NCI-H446 (cell line): ENCODE results near the gene DMXL2.
"Not testable (repeated sequence)": the region's sequence is repeated elsewhere in the genome, so short reads cannot be mapped to it uniquely, and the experiment has no call there.

Source experiments
- DNase-seq, 2 experiments: peaks; one replicate each; lab custom pipeline; 2025; lab: John Stamatoyannopoulos, UW

The DMXL2 gene

DNA sequence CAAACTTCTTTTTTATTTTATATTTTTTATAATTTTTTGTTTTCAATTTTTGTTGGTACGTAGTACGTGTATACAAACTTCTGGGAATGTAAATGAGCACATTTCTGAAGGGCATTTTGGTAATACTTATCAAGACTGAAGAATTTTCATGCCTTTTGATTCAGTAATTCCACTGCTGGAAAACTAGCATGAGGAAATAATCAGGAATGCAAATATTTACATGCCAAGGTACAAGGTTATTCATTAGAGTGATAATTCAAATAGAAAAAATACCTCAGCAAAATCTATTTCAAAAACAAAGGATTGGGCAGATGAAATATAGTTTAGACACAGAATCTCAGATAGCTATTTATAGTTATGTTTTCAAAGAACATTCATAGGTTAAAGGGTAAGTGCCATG lies 128.7 kb downstream of the DMXL2 start:
- DNase-seq: no peak

DNA sequence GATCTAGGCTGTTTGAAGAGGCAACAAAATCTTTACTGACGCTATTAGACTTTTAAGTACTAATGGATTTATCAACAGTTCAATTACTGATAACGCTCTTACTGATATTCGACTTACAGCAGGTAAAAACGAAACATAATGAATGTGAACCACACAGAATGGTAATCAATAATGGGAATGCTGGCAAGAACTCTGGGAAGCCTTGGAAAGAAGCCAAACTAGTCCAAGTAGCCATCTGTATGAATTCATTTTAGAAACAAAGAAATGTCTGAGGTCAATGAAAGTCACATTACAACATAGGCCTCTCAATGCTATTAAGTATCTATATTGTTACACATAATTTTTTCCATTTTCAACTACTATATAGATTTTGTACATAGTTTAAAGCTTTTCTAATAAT lies 130.0 kb downstream of the DMXL2 start:
- DNase-seq: peak; percentile 5 to 43

DNA sequence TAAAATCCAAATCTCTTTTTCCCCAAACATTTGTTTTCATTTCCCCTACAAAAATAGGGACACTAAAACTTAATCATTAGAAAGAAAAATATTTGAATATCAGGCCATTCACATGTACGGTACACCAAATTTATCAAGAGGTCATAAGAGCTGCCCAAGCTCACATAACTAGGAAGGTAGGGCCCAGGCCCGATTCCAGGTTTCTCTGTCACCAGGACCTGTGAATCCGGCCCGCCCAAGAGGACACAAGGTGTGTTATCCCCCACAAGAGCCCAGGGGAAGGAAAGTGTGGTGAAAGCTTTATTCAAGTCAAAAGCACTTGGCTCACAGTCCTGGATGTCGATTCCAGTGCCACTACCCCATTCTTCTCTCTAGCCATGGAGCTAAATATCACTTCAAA lies 130.6 kb downstream of the DMXL2 start:
- DNase-seq: no peak

DNA sequence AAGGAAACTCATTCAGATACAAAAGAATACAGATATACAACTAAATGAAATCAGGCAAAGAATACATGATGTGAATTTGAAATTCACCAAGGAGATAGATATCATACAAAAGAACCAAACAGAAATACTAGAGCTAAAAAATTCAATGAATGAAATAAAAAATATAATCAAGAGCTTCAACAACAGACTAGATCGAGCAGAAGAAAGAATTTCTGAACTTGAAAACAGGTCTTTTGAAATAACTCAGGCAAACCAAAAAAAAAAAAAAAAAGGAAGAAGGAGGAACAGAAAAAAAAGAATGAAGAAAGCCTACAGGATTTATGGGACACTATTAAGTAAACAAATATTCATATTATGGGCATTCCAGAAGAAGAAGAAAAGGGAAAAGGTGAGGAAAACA lies 137.8 kb downstream of the DMXL2 start:
- no peak for DNase-seq

DNA sequence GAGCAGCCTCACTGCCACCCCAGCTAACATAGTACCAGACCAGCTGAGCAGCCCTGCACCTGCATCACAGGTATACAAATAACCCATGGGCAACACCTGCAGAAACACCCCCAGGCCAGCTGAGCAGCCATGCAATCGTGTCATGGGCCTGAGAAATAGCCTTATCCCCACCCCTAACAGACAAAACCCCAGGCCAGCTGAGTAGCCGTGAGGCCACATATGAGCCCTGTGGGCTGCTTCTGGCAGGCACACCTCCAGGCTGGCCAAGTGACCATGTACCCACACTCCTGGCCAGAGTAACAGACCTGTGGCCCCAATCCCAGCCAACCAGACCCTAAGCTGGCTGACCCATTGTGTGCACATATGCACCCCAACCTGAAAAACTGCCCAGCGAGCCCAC lies 138.6 kb downstream of the DMXL2 start:
- DNase-seq: no peak

DNA sequence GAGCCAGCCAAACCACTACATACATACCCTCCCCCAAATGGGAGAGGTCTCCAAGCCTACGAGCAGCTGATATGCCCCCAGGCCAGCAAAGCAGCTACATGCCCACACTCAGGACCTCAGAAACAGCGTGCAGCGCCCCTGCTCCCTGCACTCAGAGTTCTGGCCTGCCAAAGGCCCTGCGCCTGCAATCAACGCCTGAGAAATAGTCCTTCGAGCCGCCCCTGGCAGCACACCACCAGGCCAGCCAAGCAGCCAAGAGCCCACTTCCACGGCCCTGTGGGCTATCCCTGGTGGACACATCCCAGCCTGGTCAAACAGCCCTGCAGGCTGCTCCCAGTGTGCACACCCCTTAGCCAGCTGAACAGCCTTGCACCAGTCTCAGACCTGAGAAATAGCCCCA lies 139.1 kb downstream of the DMXL2 start:
- DNase-seq: no peak

DNA sequence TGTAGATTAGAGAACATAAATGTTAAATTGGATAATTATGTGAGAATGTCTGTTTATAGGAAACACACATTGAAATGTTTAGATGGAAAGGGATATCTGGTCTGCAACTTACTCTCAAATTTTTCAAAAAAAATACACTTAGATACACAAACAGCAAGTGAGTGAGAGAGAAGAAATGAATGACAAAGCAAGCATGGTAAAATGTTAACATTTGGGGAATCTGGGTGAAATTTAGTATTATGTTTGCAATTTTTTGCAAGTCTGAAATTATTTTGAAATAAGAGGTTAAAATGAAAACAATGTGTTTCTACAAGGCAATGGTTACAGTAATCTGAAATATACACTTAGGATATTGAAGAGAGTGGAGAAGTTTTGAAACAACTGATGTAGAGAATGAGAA lies 146.8 kb downstream of the DMXL2 start:
- DNase-seq: no peak

DNA sequence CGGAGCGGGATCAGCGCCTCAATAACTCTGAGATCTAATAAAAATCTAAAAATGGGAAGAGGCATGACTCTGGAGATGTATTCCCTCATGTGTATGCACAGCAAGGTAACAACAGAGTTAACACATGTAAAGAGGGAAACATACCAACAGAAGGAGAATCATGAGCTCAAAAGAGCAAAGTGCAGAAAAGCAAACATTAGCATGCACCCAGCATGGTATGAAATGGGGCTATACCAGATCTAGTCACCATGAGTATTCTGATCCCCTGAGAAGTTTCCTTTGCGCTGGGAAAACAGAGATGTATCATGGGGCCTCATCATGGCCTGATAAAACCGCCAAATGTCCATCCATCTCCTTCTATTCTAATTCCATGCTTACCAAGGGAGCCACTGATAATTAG lies 152.1 kb downstream of the DMXL2 start:
- no peak for DNase-seq

DNA sequence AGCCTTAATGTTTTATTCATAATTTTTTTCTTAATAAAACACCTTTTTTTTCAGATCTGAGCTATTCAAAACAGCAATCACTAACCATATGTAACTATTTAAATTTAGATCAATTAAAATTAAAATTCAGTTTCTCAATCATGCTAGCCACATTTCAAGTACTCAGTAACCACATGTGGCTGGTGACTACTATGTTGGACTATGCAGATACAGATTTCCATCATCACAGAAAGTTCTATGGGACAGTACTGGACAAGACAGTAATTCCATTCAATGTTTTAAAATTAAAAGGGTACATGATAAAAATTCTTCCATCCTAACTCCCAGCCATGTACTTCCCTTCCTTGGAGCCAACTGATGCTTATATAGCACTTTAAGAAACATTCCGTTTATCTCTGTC lies 161.8 kb downstream of the DMXL2 start:
- no peak for DNase-seq

DNA sequence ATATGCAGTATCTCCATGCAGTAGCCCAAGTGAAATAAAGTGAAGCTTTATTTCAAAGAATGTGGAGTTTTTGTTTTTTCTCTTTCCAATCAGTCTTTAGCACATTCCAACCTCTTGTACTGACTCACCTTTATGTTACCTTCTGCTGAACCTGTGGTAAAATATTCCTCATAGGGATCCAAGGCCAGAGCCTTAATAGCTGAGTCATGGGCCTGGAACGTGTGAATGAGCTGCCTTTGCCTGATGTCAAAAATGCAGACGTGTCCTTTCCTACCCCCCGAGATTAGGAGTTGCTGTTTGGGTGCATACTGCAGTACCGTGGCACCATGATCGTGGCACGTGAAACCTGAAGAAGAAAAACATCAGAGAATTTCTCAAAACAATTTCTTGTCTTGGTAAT lies 172.6 kb downstream of the DMXL2 start:
- DNase-seq: no peak

DNA sequence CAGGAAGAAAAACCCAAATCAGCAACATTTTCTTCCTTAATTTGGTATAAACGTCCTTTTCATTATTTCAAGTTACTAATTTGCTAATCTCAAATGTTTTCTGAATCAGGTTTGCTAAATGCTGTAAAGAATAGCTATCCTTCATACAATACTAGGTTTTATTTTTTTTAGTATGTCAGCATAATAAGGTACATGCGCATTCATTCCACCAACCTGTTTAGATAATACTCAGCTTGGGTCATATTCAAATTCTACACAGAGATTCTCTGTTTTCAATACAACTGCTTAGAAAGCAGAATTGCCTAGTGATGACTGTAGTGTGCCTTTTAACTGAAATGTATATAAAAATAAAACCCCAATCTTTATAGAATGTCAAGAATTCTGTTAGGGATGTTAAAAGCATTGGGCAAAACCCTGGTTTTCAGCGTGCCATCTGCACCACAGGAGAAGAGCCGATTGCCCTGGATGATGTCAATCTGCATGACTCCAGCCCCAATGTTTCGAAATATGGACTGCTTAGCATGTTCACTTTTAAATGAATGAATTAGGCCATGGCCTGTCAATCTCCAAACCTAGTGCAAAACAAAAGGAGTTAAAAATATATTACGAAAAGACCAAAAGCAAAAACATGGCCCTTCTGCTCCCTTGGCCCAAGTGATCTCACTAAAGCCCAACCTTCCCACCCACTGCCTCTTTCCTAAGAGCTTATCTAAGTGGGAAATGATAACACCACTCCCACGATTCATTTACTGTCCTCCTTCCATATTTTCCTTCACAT lies 173.8 kb downstream of the DMXL2 start:
- DNase-seq: no peak

DNA sequence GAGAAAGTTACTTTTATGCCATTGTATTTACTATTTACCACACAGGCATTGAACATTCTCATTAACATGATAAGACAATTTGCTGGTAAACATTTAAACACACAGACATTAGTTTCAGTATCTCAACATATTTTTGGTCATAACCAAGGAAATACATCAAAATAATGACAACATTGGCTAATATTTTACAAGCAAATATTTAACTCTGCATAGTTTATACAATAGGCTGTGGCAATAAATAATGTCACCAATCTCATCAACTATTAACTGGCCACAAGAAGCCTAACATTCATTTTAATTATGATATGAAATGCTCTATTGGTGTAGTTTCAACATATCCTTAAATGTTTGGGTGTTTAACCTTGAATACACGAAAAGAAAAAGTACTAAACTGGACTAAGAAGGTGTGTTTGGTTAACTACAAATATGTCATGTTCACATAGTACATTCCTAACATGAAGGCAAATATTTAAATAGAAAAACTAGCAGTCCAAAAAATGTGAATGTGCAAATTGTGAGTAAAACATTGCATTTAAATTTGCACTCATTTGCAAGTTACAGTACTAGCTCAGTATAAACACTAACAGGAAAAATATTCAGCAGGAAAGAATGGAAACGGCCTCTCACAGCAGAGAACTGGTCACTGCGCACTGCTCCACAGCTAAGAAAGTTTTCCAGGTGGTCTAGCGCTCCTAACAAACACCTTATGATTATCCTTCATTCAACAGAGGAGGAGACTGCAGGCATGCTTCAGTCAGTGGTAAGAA lies 174.5 kb downstream of the DMXL2 start:
- DNase-seq: no peak

DNA sequence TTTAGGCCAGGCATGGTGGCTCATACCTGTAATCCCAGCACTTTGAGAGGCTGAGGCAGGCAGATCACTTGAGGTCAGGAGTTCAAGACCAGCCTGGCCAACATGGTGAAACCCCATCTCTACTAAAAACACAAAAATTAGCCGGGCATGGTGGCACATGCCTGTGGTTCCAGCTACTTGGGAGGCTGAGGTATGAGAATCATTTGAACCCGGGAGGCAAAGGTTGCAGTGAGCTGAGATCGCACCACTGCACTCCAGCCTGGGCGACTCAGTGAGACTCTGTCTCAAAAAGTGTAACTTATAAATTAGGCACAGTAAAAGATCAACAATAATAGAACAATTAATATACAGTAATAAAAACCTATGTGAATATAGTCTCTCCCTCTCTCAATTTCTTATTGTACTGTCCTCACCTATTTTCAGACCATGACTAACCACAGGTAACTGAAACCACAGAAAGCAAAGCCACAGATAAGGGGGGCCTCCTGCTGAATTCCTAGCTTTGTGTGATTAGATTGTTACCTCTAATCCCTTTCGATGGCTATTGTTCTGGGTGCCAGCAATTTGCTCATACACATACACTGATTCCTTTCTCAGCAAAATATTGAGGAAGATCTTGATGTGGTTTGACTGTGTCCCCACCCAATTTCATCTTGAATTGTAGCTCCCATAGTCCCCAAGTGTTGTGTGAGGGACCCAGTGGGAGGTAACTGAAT lies 176.4 kb downstream of the DMXL2 start:
- DNase-seq: not testable (repeated sequence)

DNA sequence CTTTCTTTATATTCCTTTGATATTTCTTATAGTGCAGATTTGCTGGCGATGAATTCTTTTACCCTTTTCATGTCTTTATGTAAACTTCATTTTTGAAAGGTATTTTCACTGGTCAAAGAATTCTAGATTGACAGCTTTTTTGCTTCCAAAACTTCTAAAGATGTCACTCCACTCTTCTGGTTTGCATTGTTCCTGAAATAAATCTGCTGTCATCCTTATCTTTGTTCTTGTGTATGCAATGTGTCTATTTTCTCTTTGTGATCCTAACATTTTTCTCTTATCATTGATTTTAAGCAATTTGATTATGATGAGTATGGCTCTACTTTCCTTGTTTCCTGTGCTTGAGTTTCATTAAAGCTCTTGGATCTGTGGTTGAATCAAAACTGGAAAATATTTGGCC lies 177.8 kb downstream of the DMXL2 start:
- DNase-seq: no peak

DNA sequence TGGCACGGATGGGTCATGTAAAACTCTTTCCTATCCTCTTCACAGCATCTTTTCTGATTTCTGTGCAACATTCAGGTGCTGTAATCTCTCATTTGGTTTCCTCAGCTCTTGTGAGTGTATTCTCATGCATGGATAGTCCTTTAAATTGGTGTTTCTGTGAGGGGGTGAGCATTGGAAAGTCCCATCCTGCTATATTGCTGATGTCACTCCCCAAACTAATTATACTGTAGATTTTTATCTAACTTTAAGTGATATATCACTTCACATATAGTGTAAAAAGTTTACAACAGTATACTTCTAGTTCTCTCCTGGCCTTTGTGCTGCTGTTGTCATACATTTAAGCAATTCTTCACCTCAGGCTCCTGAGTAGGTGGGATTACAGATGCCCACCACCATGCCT lies 178.5 kb downstream of the DMXL2 start:
- no peak for DNase-seq

DNA sequence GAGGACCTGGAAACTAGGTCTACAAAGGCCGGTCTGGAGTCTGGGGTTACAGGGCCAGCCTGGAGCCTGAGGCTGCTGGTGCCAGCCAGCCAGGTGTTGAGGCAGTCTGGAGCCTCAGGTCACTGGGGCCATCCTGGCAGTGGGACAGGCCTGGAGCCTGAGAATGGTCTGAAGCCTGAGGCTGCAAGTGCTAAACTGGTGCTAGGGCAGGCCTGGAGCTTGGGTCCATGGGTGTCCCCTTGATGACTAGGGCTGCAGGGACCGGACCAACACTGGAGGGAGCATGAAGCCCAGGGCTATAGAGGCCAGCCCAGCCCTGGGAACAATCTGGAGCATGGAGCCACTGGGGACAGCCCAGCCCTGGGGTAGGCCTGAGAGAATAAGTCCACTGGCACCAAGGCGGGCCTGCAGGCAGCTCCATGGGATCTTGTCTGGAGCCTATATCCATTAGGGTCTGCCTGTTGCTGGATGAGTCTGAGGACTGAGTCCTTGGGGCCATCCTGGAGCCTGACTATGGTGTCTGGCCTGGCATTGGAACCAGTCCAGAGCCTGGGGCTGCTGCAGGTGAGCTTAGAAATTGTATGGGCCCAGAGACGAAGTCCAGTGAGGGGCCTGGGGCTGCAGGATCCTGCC lies 179.2 kb downstream of the DMXL2 start:
- no peak for DNase-seq

DNA sequence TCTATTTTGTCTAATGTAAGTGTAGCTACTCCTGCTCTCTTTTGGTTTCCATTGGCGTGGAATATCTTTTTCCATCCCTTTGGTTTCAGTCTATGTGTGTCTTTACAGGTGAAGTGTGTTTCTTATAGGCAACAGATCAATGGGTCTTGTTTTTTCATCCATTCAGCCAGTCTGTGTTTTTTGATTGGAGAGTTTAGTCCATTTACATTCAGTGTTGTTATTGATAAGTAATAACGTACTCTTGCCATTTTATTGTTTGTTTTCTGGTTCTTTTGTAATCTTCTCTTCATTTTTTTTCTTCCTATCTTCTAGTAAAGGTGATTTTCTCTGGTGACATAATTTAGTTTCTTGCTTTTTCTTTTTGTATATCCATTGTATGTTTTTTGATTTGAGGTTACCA lies 184.0 kb downstream of the DMXL2 start:
- DNase-seq: no peak

DNA sequence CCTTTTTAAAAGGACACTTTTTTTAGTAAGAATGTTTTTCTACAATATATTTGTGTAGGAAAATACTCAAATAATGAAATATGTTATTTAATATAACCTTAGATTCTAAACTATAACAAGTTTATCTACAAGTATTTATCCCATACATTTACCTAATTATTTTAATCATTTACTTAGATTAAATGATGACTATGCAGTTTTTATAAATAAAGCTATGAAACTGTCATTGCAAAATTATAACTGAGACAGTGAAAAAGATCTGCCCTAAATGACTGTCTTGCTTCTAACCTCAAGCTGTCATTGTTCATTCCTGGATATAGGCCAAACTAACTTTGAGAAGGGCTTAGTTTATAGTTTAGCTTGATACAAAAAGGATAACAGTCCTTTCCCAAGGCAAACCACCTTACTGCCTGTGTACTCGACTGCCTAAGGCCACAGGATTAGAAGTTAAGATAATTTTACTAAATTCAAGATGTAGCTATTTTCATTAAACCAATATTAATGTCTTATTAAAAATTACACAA lies 197.0 kb downstream of the DMXL2 start:
- DNase-seq: no peak

DNA sequence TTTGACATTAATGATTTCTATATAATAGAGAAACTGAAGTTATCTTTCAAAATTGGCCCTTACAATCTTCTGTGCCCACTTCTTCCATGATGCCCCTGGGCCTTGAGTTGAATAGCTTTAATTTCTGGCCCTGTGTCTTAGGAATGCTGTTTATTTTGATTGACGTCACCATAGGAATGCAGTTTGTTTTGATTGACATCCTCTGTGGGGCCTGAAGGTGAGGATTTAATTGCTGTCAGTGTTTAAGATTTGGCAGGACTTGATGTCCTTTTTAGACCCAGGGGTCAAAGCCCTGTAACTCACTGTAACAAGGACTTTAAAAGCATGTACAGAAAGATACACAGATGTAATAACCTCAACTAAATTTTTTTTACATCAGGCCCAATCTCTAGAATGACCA lies 197.8 kb downstream of the DMXL2 start:
- no peak for DNase-seq

DNA sequence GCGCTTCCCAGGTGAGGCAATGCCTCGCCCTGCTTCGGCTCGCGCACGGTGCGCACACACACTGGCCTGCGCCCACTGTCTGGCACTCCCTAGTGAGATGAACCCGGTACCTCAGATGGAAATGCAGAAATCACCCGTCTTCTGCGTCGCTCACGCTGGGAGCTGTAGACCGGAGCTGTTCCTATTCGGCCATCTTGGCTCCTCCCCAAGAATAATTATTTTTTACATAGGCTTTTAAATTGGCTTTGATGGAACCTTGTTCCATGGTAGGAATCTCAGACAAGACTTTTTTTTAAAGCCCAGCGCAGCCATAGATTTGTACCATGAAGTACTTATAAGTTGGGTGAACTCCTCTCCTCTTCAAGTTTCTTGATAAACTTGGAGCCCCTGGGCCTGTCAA lies 199.5 kb downstream of the DMXL2 start:
- not testable (repeated sequence) for DNase-seq

DNA sequence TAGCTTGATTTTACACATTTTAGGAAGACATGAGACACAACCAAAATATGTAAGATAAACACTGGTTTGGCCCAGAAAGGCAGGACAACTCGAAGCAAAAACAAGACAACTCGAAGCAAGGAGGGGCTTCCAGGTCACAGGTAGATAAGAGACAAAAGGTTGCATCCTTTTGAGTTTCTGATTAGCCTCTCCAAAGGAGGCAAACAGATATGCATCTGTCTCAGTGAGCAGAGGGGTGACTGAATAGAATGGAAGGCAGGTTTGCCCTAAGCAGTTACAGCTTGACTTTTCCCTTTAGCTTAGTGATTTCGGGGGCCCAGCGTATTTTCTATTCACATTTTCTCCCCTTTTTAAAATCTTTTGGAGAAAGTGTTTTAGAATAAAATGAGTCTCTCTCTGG lies 206.4 kb downstream of the DMXL2 start:
- DNase-seq: no peak

DNA sequence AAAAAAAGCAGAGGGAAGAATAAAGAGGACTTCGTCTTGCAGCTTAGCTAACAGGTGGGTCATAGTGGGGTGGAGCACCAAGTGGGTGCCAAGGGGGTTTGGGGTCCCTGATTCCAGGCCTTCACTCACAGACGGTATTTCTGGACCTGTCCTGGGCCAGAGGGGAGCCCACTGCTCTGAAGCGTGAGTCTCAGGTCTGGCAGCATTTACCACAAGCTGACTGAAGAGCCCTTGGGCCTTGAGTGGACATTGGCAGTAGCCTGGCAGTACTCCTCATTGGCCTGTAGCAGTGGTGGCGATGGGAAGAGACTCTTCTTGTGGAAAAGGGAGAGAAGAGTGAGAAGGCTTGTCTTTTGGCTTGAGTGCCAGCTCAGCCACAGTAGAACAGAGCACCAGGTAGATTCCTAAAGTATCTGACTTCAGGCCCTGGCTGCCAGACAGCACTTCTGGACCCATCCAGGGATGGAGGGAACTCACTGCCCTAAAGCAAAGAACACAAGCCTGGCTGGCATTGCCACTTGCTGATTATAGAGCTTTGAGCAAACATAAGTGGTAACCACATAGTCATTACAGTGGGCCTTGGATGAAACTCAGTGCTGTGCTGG lies 208.2 kb downstream of the DMXL2 start:
- no peak for DNase-seq
